Measurements from ENCODE around the gene CYSTM1.

DNA sequence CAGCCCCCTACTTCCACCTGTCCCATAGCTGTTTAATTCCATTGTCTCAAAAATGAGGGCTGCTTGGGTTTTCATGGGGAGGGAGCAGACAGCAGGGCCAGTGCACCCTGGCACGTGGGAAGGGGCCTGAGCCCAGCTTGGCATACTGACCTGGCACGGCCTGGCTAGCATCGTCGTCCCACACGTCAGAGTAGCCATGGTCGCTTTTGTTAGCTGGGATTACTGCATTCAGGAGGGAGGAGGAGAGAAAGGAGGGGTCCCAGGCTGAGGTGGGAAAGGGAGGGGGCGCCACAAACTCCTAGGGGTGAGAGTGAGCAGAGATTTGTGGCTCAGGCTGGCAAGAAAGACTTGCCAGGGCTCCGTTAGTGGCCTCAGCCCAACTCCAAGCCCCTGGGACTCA, 21.1 kb upstream of the CYSTM1 start:
- TF ChIP-seq, protein P1, sequence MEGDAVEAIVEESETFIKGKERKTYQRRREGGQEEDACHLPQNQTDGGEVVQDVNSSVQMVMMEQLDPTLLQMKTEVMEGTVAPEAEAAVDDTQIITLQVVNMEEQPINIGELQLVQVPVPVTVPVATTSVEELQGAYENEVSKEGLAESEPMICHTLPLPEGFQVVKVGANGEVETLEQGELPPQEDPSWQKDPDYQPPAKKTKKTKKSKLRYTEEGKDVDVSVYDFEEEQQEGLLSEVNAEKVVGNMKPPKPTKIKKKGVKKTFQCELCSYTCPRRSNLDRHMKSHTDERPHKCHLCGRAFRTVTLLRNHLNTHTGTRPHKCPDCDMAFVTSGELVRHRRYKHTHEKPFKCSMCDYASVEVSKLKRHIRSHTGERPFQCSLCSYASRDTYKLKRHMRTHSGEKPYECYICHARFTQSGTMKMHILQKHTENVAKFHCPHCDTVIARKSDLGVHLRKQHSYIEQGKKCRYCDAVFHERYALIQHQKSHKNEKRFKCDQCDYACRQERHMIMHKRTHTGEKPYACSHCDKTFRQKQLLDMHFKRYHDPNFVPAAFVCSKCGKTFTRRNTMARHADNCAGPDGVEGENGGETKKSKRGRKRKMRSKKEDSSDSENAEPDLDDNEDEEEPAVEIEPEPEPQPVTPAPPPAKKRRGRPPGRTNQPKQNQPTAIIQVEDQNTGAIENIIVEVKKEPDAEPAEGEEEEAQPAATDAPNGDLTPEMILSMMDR (conservative IDR thresholded peaks at IDR 0.05): no peak
- TF ChIP-seq EZH2 (IDR thresholded peaks at IDR 0.05; ENCODE audit: low read depth): no peak
